HG03460 (cell line): Measurements from ENCODE around the gene ACADM.
"Not testable (repeated sequence)": the region's sequence is repeated elsewhere in the genome, so short reads cannot be mapped to it uniquely, and the experiment has no call there.

Source experiments
- ATAC-seq: cut with Tn5 transposase; IDR thresholded peaks from one replicate; pipeline ENCODE4 v1.9.1; 2021; ENCODE audit not compliant: unreplicated experiment

The ACADM gene

GRCh38 chr1:75724472-75725022 is at the start of gene ACADM:
TSS of gene ACADM (plus strand) at chr1:75724709. CDS start at chr1:75724788, 79 bp downstream.
- ATAC-seq, result peak; percentile 85

GRCh38 chr1:75677443-75677842 is 47.1 kb upstream of the ACADM start:
- ATAC-seq, result no peak

- not testable (repeated sequence) for ATAC-seq
Measured at GRCh38 chr1:75677964-75678363, 46.5 kb upstream of the ACADM start.

- ATAC-seq, result no peak
Measured at GRCh38 chr1:75690547-75690946, 34.0 kb upstream of the ACADM start.

GRCh38 chr1:75693551-75693950 is 31.0 kb upstream of the ACADM start:
- no peak for ATAC-seq

- ATAC-seq, result no peak
Measured at GRCh38 chr1:75696000-75696399, 28.5 kb upstream of the ACADM start.

GRCh38 chr1:75707191-75707590 is 17.3 kb upstream of the ACADM start:
- ATAC-seq, result no peak

GRCh38 chr1:75708910-75709309 is 15.6 kb upstream of the ACADM start:
- ATAC-seq, result no peak

GRCh38 chr1:75710832-75711231 is 13.7 kb upstream of the ACADM start:
- no peak for ATAC-seq

- ATAC-seq, result no peak
Measured at GRCh38 chr1:75711846-75712245, 12.7 kb upstream of the ACADM start.

- no peak for ATAC-seq
Measured at GRCh38 chr1:75712306-75712705, 12.2 kb upstream of the ACADM start.

GRCh38 chr1:75719810-75720209 is 4.7 kb upstream of the ACADM start:
- no peak for ATAC-seq

GRCh38 chr1:75720325-75720724 is 4.2 kb upstream of the ACADM start:
- no peak for ATAC-seq

- no peak for ATAC-seq
Measured at GRCh38 chr1:75720820-75721219, 3.7 kb upstream of the ACADM start.

- ATAC-seq, result not testable (repeated sequence)
Measured at GRCh38 chr1:75722246-75722645, 2.3 kb upstream of the ACADM start.

GRCh38 chr1:75722966-75723365 is 1.5 kb upstream of the ACADM start:
- ATAC-seq, result no peak

GRCh38 chr1:75723989-75724471 is 479 bp upstream of the ACADM start:
- ATAC-seq, result peak; percentile 78

- ATAC-seq, result no peak
Measured at GRCh38 chr1:75725266-75725665, 757 bp downstream of the ACADM start.

- ATAC-seq, result no peak
Measured at GRCh38 chr1:75725861-75726361, 1.4 kb downstream of the ACADM start.

- no peak for ATAC-seq
Measured at GRCh38 chr1:75727571-75727970, 3.1 kb downstream of the ACADM start.

- ATAC-seq, result no peak
Measured at GRCh38 chr1:75730432-75730831, 5.9 kb downstream of the ACADM start.

GRCh38 chr1:75731881-75732280 is 7.4 kb downstream of the ACADM start:
- no peak for ATAC-seq

- ATAC-seq, result no peak
Measured at GRCh38 chr1:75732703-75733102, 8.2 kb downstream of the ACADM start.
